H9 (cell line): ENCODE measurements around the gene BST2. TPM values are rescaled to one million over a fixed set of nuclear protein-coding genes. Genes with fewer than 3 reads are reported as not detected.

Experiments
- DNase-seq: peaks from one replicate; pipeline ENCODE4 v3.0.0-alpha.2; 2017
- H2AFZ ChIP-seq: one replicate; pipeline ENCODE4 v1.6.1; 2013; ENCODE audit warnings: mild to moderate bottlenecking, low read length, control low read depth, moderate library complexity
- H2AK5ac ChIP-seq: 2 replicates; pipeline ENCODE4 v1.6.1; 2013; ENCODE audit warnings: low read length, control low read depth, mixed read lengths; ENCODE audit not compliant: insufficient read length
- H2BK120ac ChIP-seq: one replicate; pipeline ENCODE4 v1.6.1; 2013; ENCODE audit warnings: low read depth, mild to moderate bottlenecking, low read length, control low read depth, inconsistent platforms; ENCODE audit not compliant: poor library complexity, severe bottlenecking
- H2BK12ac ChIP-seq: 2 replicates; pipeline ENCODE4 v1.6.1; 2013; ENCODE audit warnings: low read length, control low read depth, mixed read lengths, low read depth; ENCODE audit not compliant: insufficient read length
- H2BK15ac ChIP-seq: 2 replicates; pipeline ENCODE4 v1.6.1; 2013; ENCODE audit warnings: low read depth, low read length, control low read depth
- H2BK20ac ChIP-seq: one replicate; pipeline ENCODE4 v1.6.1; 2013; ENCODE audit warnings: low read depth, mild to moderate bottlenecking, low read length, control low read depth, inconsistent platforms; ENCODE audit not compliant: poor library complexity, severe bottlenecking
- H2BK5ac ChIP-seq: 2 replicates; pipeline ENCODE4 v1.6.1; 2013; ENCODE audit warnings: low read length, control low read depth, mixed read lengths; ENCODE audit not compliant: insufficient read length
- H3K14ac ChIP-seq: 2 replicates; pipeline ENCODE4 v1.6.1; 2013; ENCODE audit warnings: low read length, control low read depth; ENCODE audit not compliant: insufficient read depth
- H3K18ac ChIP-seq: 2 replicates; pipeline ENCODE4 v1.6.1; 2013; ENCODE audit warnings: low read depth, mild to moderate bottlenecking, mixed read lengths, low read length, control low read depth; ENCODE audit not compliant: insufficient read length
- H3K23ac ChIP-seq: 2 replicates; pipeline ENCODE4 v1.6.1; 2013; ENCODE audit warnings: low read length, control low read depth, mixed read lengths, low read depth; ENCODE audit not compliant: insufficient read length
- H3K23me2 ChIP-seq: 2 replicates; pipeline ENCODE4 v1.6.1; 2013; ENCODE audit warnings: low read depth, mild to moderate bottlenecking, mixed read lengths, low read length, control low read depth; ENCODE audit not compliant: insufficient read length, poor library complexity, severe bottlenecking
- H3K27ac ChIP-seq: 2 replicates; pipeline ENCODE4 v1.5.1; 2013; ENCODE audit warnings: low read length, control low read depth, mixed read lengths, low read depth; ENCODE audit not compliant: insufficient read length
- H3K27me3 ChIP-seq: 2 replicates; pipeline ENCODE4 v1.6.1; 2013; ENCODE audit warnings: low read length, control low read depth, inconsistent platforms; ENCODE audit not compliant: insufficient read depth
- H3K4ac ChIP-seq: 2 replicates; pipeline ENCODE4 v1.6.1; 2013; ENCODE audit warnings: low read depth, mild to moderate bottlenecking, control low read depth, inconsistent platforms, low read length, moderate library complexity
- H3K4me1 ChIP-seq: 2 replicates; pipeline ENCODE4 v1.6.1; 2013; ENCODE audit warnings: low read length, control low read depth, inconsistent platforms; ENCODE audit not compliant: insufficient read depth
- H3K4me2 ChIP-seq: 2 replicates; pipeline ENCODE4 v1.6.1; 2013; ENCODE audit warnings: low read length, control low read depth, mixed read lengths; ENCODE audit not compliant: insufficient read length, insufficient read depth
- H3K56ac ChIP-seq: 2 replicates; pipeline ENCODE4 v1.6.1; 2013; ENCODE audit warnings: low read depth, mild to moderate bottlenecking, mixed read lengths, low read length, control low read depth; ENCODE audit not compliant: insufficient read length
- H3K79me1 ChIP-seq: 2 replicates; pipeline ENCODE4 v1.6.1; 2013; ENCODE audit warnings: low read depth, mild to moderate bottlenecking, moderate library complexity, low read length, control low read depth, inconsistent platforms; ENCODE audit not compliant: insufficient read depth, poor library complexity, severe bottlenecking
- H3K79me2 ChIP-seq: 2 replicates; pipeline ENCODE4 v1.6.1; 2013; ENCODE audit warnings: low read length, control low read depth, inconsistent platforms; ENCODE audit not compliant: insufficient read depth
- H3K9ac ChIP-seq: 2 replicates; pipeline ENCODE4 v1.6.1; 2013; ENCODE audit warnings: low read length, control low read depth, mixed read lengths; ENCODE audit not compliant: insufficient read length; ENCODE audit errors: extremely low read depth
- H3K9me3 ChIP-seq: one replicate; pipeline ENCODE4 v1.6.1; 2013; ENCODE audit warnings: low read depth, low read length, inconsistent platforms; ENCODE audit not compliant: control insufficient read depth
- H3T11ph ChIP-seq: one replicate; pipeline ENCODE4 v1.6.1; 2013; ENCODE audit warnings: mild to moderate bottlenecking, low read length, control low read depth, inconsistent platforms
- H4K20me1 ChIP-seq: one replicate; pipeline ENCODE4 v1.6.1; 2013; ENCODE audit not compliant: control insufficient read depth, insufficient read length, insufficient read depth
- H4K5ac ChIP-seq: 2 replicates; pipeline ENCODE4 v1.6.1; 2013; ENCODE audit warnings: low read depth, mild to moderate bottlenecking, mixed read lengths, low read length, control low read depth; ENCODE audit not compliant: insufficient read length
- H4K8ac ChIP-seq: replicated peaks from 2 replicates; pipeline ENCODE4 v1.6.1; 2013; ENCODE audit warnings: low read length, control low read depth, mixed read lengths, low read depth; ENCODE audit not compliant: insufficient read length
- H4K91ac ChIP-seq: 2 replicates; pipeline ENCODE4 v1.6.1; 2013; ENCODE audit warnings: low read depth, mild to moderate bottlenecking, moderate library complexity, mixed read lengths, low read length, control low read depth; ENCODE audit not compliant: insufficient read length
- H3K27ac Mint-ChIP-seq, 3 experiments: 2 replicates in 2 of 3; 3 replicates in 1 of 3; pipeline ENCODE4 v1.8.0; 2020 to 2021; ENCODE audit warnings: mixed read lengths in 3 of 3, mild to moderate bottlenecking in 1 of 3, moderate library complexity in 1 of 3
- H3K27me3 Mint-ChIP-seq: 2 replicates; pipeline ENCODE4 v1.8.0; 2021; ENCODE audit warnings: low read depth, mild to moderate bottlenecking, moderate library complexity, mixed read lengths
- H3K36me3 Mint-ChIP-seq, 3 experiments: 2 replicates in 2 of 3; 3 replicates in 1 of 3; pipeline ENCODE4 v1.8.0; 2020 to 2021; ENCODE audit warnings: low read depth in 3 of 3, mixed read lengths in 3 of 3; ENCODE audit not compliant: insufficient read depth in 1 of 3
- H3K4me1 Mint-ChIP-seq, 2 experiments: 2 replicates each; pipeline ENCODE4 v1.8.0; 2020; ENCODE audit warnings: mixed read lengths in 2 of 2
- H3K4me3 Mint-ChIP-seq, 2 experiments: 2 replicates in 1 of 2; 3 replicates in 1 of 2; pipeline ENCODE4 v1.8.0; 2020 to 2021; ENCODE audit warnings: mild to moderate bottlenecking in 2 of 2, mixed read lengths in 2 of 2, moderate library complexity in 1 of 2
- H3K9me3 Mint-ChIP-seq, 2 experiments: 2 replicates in 1 of 2; 3 replicates in 1 of 2; pipeline ENCODE4 v1.8.0; 2020; ENCODE audit warnings: mild to moderate bottlenecking in 2 of 2, mixed read lengths in 2 of 2, moderate library complexity in 1 of 2
- WGBS: extraction: QIAGEN DNeasy Blood & Tissue Kit; methylation state at CpG from one replicate; pipeline ENCODE4 v1.1.7; 2013; ENCODE audit warnings: missing lambda C conversion rate, low lambda C conversion rate, mixed read lengths; ENCODE audit not compliant: insufficient read length; ENCODE audit errors: extremely low coverage; 5-methylcytosine and 5-hydroxymethylcytosine counted together
- total RNA-seq: library from RNA; stranded (reverse); gene quantifications from 2 replicates; pipeline ENCODE4 v1.2.1, GENCODE V29; 2021
- TF ChIP-seq, protein P1 (sequence below): fragments of 200-600 bp; sonication (generic); conservative IDR thresholded peaks from 3 replicates; pipeline ENCODE4 v1.8.0; 2021; ENCODE audit warnings: antibody characterized with exemption, mild to moderate bottlenecking

BST2 gene
- total RNA-seq, 1 experiment from 2014 or later: 63.3 TPM

DNA sequence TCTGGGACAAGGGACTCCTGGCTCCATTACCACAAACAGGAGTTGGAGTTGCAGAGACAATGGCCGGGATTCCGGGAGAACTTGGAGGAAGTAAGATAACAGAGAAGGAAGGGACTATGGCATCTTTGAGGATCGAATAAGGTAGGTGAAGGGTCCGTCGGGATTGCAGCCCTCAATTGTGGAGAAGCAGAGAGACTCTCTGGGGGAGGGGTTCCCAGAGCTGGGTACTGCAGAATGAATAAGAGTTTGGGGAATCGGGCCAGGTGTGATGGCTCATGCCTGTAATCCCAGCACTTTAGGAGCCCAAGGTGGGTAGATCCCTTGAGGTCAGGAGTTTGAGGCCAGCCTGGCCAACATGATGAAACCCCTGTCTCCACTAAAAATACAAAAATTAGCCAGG lies 3.8 kb downstream of the BST2 start:
- H3K4me1 Mint-ChIP-seq: peaks cover 23 to 30% of the 10 kb centered on the region in 2 experiments
- Histone ChIP-seq H3K4me2 (no peak overlapping the region), H3T11ph (no peak overlapping the region), H3K4me1 (peaks cover 7% of the 10 kb centered on the region; the same call in 1 of the 2 replicates), H3K79me2 (no peaks in the 10 kb centered on the region; the same call in 1 of the 2 replicates), H3K4ac (no peak overlapping the region), H2BK120ac (no peak overlapping the region), H3K9me3 (no peaks in the 10 kb centered on the region), H2BK12ac (no peak overlapping the region), H2AFZ (no peak overlapping the region), H3K14ac (no peak overlapping the region), H2BK5ac (no peak overlapping the region), H3K27ac (no peak overlapping the region), H3K56ac (no peak overlapping the region), H3K23me2 (peaks cover 15% of the 10 kb centered on the region), H2BK15ac (no peak overlapping the region), H3K27me3 (no peaks in the 10 kb centered on the region), H3K9ac (no peak overlapping the region), H3K23ac (no peak overlapping the region), H4K8ac (no peak overlapping the region), H3K18ac (no peak overlapping the region), H4K91ac (no peak overlapping the region), H4K5ac (no peak overlapping the region), H3K79me1 (no peaks in the 10 kb centered on the region), H2BK20ac (no peak overlapping the region), H2AK5ac (no peak overlapping the region), H4K20me1 (no peaks in the 10 kb centered on the region)
- H3K9me3 Mint-ChIP-seq: no peaks in the 10 kb centered on the region
- H3K36me3 Mint-ChIP-seq: peaks cover 10 to 53% (median 19%) of the 10 kb centered on the region in 3 experiments; a peak in 6 of 7 replicates
- TF ChIP-seq, protein P1, sequence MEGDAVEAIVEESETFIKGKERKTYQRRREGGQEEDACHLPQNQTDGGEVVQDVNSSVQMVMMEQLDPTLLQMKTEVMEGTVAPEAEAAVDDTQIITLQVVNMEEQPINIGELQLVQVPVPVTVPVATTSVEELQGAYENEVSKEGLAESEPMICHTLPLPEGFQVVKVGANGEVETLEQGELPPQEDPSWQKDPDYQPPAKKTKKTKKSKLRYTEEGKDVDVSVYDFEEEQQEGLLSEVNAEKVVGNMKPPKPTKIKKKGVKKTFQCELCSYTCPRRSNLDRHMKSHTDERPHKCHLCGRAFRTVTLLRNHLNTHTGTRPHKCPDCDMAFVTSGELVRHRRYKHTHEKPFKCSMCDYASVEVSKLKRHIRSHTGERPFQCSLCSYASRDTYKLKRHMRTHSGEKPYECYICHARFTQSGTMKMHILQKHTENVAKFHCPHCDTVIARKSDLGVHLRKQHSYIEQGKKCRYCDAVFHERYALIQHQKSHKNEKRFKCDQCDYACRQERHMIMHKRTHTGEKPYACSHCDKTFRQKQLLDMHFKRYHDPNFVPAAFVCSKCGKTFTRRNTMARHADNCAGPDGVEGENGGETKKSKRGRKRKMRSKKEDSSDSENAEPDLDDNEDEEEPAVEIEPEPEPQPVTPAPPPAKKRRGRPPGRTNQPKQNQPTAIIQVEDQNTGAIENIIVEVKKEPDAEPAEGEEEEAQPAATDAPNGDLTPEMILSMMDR: no peak
- H3K4me3 Mint-ChIP-seq: peak overlapping the region in 1 of 2 experiments; percentile 12; a peak in 1 of 5 replicates
- WGBS: no CpG with 5 or more reads among the region's 6 CpGs
- DNase-seq: no peak
- 0 out of 7 replicates have a peak overlapping the region, but pooled peaks of 1 of the 3 experiments have one; percentile 60 for H3K27ac Mint-ChIP-seq
- H3K27me3 Mint-ChIP-seq: no peaks in the 10 kb centered on the region
